GM04503 (cell line): ENCODE data around the gene HBM.
"Not testable (repeated sequence)": the region's sequence is repeated elsewhere in the genome, so short reads cannot be mapped to it uniquely, and the experiment has no call there.

Source experiments
- DNase-seq: peaks from one replicate; pipeline ENCODE4 v3.0.0-alpha.2; 2012; ENCODE audit warnings: low read depth

Gene HBM

GRCh38 chr16:185213-185612, 19.4 kb downstream of the HBM start:
- DNase-seq = no peak

- DNase-seq = no peak
These were observed 19.9 kb downstream of the HBM start for GRCh38 chr16:185691-186090.

- DNase-seq = no peak
These were observed 21.6 kb downstream of the HBM start for GRCh38 chr16:187330-187729.

- DNase-seq = no peak
These were observed 22.9 kb downstream of the HBM start for GRCh38 chr16:188674-189073.

- DNase-seq = no peak
These were observed 23.9 kb downstream of the HBM start for GRCh38 chr16:189604-190186.

GRCh38 chr16:191831-192230, 26.1 kb downstream of the HBM start:
- DNase-seq = no peak

GRCh38 chr16:192686-193085, 26.9 kb downstream of the HBM start:
- no peak for DNase-seq

- no peak for DNase-seq
These were observed 27.7 kb downstream of the HBM start for GRCh38 chr16:193441-193840.

- no peak for DNase-seq
These were observed 28.7 kb downstream of the HBM start for GRCh38 chr16:194516-194915.

GRCh38 chr16:200388-200787, 34.6 kb downstream of the HBM start:
- DNase-seq = peak; percentile 55

GRCh38 chr16:203246-203645, 37.5 kb downstream of the HBM start:
- DNase-seq = no peak

- DNase-seq = not testable (repeated sequence)
These were observed 38.3 kb downstream of the HBM start for GRCh38 chr16:204046-204445.

GRCh38 chr16:209359-209758, 43.6 kb downstream of the HBM start:
- DNase-seq = not testable (repeated sequence)

GRCh38 chr16:211631-212180, 45.9 kb downstream of the HBM start:
- not testable (repeated sequence) for DNase-seq

- DNase-seq = no peak
These were observed 47.2 kb downstream of the HBM start for GRCh38 chr16:212999-213398.
